ENCODE data around the gene PTPRJ.

GRCh38 chr11:47987310-47987709, 7.0 kb downstream of the PTPRJ start:
- TF ChIP-seq CTCF (IDR thresholded peaks at IDR 0.05) = no peak
- no peak for TF ChIP-seq POLR2AphosphoS5 (IDR thresholded peaks at IDR 0.05)
- no peak for TF ChIP-seq POLR2A (IDR thresholded peaks at IDR 0.05)

Measured in breast epithelium (tissue), 3 donors.